Fibroblast of lung (primary cell): Measurements from ENCODE around the gene OSBP2. TPM values are rescaled to one million over a fixed set of nuclear protein-coding genes. Genes with fewer than 3 reads are reported as not detected.

Experiments
- DNase-seq, 2 donors: peaks; one replicate each; pipeline versions ENCODE4 v3.0.0 to v3.0.0-alpha.2; 2010; ENCODE audit warnings: low read depth in 2 of 2
- H2AFZ ChIP-seq: 2 replicates; pipeline ENCODE4 v1.5.1; 2012; ENCODE audit warnings: low read length, control low read depth, inconsistent platforms
- H3K27ac ChIP-seq: 2 replicates; pipeline ENCODE4 v1.5.1; 2011; ENCODE audit warnings: low read length, control low read depth; ENCODE audit not compliant: insufficient read depth
- H3K27me3 ChIP-seq: 2 replicates; pipeline ENCODE4 v1.5.1; 2011; ENCODE audit warnings: mild to moderate bottlenecking, low read length; ENCODE audit not compliant: control insufficient read depth, insufficient read depth
- H3K36me3 ChIP-seq: 2 replicates; pipeline ENCODE4 v1.5.1; 2011; ENCODE audit warnings: low read length; ENCODE audit not compliant: control insufficient read depth, insufficient read depth
- H3K4me1 ChIP-seq: 2 replicates; pipeline ENCODE4 v1.5.1; 2011; ENCODE audit warnings: low read length; ENCODE audit not compliant: control insufficient read depth, insufficient read depth; ENCODE audit errors: extremely low read depth
- H3K4me2 ChIP-seq: 2 replicates; pipeline ENCODE4 v1.5.1; 2011; ENCODE audit warnings: low read length, control low read depth; ENCODE audit not compliant: insufficient read depth; ENCODE audit errors: extremely low read depth
- H3K4me3 ChIP-seq, 4 experiments: fragments of 200-600 bp in 1 of 4; sonication (generic) in 1 of 4; replicated peaks in 1 of 4; 2 replicates each; pipeline ENCODE4 v1.5.1; 2011 to 2016; ENCODE audit warnings: low read length in 4 of 4, low read depth in 3 of 4, mild to moderate bottlenecking in 3 of 4, control low read depth in 2 of 4, inconsistent platforms in 1 of 4, mixed read lengths in 1 of 4; ENCODE audit not compliant: insufficient read depth in 1 of 4; ENCODE audit errors: control extremely low read depth in 1 of 4
- H3K79me2 ChIP-seq: 2 replicates; pipeline ENCODE4 v1.5.1; 2012; ENCODE audit warnings: mild to moderate bottlenecking, low read length, inconsistent platforms; ENCODE audit not compliant: control insufficient read depth, insufficient read depth
- H3K9ac ChIP-seq: 2 replicates; pipeline ENCODE4 v1.5.1; 2011; ENCODE audit warnings: mild to moderate bottlenecking, low read length, control low read depth; ENCODE audit not compliant: insufficient read depth
- H3K9me3 ChIP-seq: 2 replicates; pipeline ENCODE4 v1.5.1; 2012; ENCODE audit warnings: low read depth, low read length; ENCODE audit not compliant: control insufficient read depth, insufficient read depth
- H4K20me1 ChIP-seq: 2 replicates; pipeline ENCODE4 v1.5.1; 2011; ENCODE audit warnings: low read length; ENCODE audit not compliant: control insufficient read depth, insufficient read depth; ENCODE audit errors: extremely low read depth
- CTCF ChIP-seq, 2 donors: IDR thresholded peaks in 1 of 2; conservative IDR thresholded peaks in 1 of 2; 1 replicate in 1 of 2; 2 replicates in 1 of 2; pipeline ENCODE4 v1.5.1; 2011 to 2012; ENCODE audit warnings: low read length in 2 of 2, control low read depth in 1 of 2, inconsistent platforms in 1 of 2, low read depth in 1 of 2, mild to moderate bottlenecking in 1 of 2
- EZH2 ChIP-seq: IDR thresholded peaks from 2 replicates; pipeline ENCODE4 v1.5.1; 2012; ENCODE audit warnings: low read length, control low read depth, mild to moderate bottlenecking; ENCODE audit errors: missing control alignments
- polyA plus RNA-seq, 2 donors: library from polyadenylated mRNA; depleted of rRNA in 1 of 2; stranded (reverse) in 1 of 2; unstranded in 1 of 2; fragments of >200 nt; gene quantifications; 2 replicates each; pipeline ENCODE4 v1.2.1, GENCODE V29; 2011 to 2012; ENCODE audit warnings: missing spikeins in 1 of 2
- total RNA-seq: library from RNA; depleted of rRNA; stranded (reverse); fragments of >200 nt; gene quantifications from 2 replicates; pipeline ENCODE4 v1.2.1, GENCODE V29; 2014

OSBP2 gene
- total and polyA plus RNA-seq, 2 donors (not counting 1 experiment from before 2014, with no cell fraction given): 0.40 to 3.8 TPM

DNA sequence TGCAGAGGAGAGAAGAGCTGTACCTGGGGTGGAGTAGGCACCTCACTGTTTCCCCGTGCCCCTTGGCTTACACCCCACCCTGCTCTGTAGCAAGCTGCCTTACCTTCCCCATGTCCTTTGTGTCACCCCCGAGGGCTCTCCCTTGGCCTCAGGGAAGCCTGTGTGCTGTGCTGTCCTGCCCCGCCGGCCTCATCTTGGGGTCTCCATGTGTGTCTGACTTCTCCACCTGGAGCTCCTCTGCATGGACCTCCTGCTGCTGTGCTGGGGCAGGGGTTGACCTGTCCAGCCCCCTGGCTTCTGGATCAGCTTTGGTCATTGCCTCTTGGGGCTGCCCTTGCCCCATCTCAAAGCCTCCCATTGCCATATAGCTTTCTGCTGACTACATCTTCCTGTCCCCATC lies 59.8 kb downstream of the OSBP2 start:
- H4K20me1 ChIP-seq: no peaks in the 10 kb centered on the region
- H3K79me2 ChIP-seq: no peaks in the 10 kb centered on the region

GRCh38 chr22:30754971-30755758 lies 60.5 kb downstream of the OSBP2 start:
- Histone ChIP-seq H3K9ac (no peak overlapping the region), H3K4me1 (no peaks in the 10 kb centered on the region), H2AFZ (peak overlapping the region; percentile 6), H3K9me3 (no peaks in the 10 kb centered on the region), H3K79me2 (no peaks in the 10 kb centered on the region), H3K4me2 (no peak overlapping the region), H3K4me3 (no peak overlapping the region), H3K27me3 (no peaks in the 10 kb centered on the region), H3K36me3 (no peaks in the 10 kb centered on the region), H4K20me1 (no peaks in the 10 kb centered on the region), H3K27ac (no peak overlapping the region)
- DNase-seq: peak; percentile 75 to 89
- TF ChIP-seq EZH2 (no peak), CTCF (conservative IDR thresholded peaks at IDR 0.05 in 1 of 2, IDR thresholded peaks at IDR 0.05 in 1 of 2; ENCODE audit: low read depth in 1 of 2, low read length in 2 of 2) (peak; percentile 85 to 90)

More for the DNA sequence above, 59.8 kb downstream of the OSBP2 start:
- no peaks in the 10 kb centered on the region for H3K27me3 ChIP-seq
- no peaks in the 10 kb centered on the region for H3K36me3 ChIP-seq
- no peak overlapping the region for H3K27ac ChIP-seq
- no peak overlapping the region for H3K4me2 ChIP-seq
- TF ChIP-seq EZH2: no peak
- TF ChIP-seq CTCF (conservative IDR thresholded peaks at IDR 0.05 in 1 of 2, IDR thresholded peaks at IDR 0.05 in 1 of 2; ENCODE audit: low read depth in 1 of 2, low read length in 2 of 2): no peak
- H3K4me3 ChIP-seq: no peak overlapping the region
- H3K9ac ChIP-seq: no peak overlapping the region
- no peaks in the 10 kb centered on the region for H3K9me3 ChIP-seq
- H3K4me1 ChIP-seq: no peaks in the 10 kb centered on the region
- DNase-seq: no peak
- no peak overlapping the region for H2AFZ ChIP-seq

GRCh38 chr22:30755759-30756124 lies 61.1 kb downstream of the OSBP2 start:
- Histone ChIP-seq H3K27me3 (no peaks in the 10 kb centered on the region), H4K20me1 (no peaks in the 10 kb centered on the region), H3K36me3 (no peaks in the 10 kb centered on the region), H3K4me1 (no peaks in the 10 kb centered on the region), H3K27ac (no peak overlapping the region), H3K4me2 (no peak overlapping the region), H3K9me3 (no peaks in the 10 kb centered on the region), H3K79me2 (no peaks in the 10 kb centered on the region), H3K4me3 (no peak overlapping the region), H3K9ac (no peak overlapping the region), H2AFZ (no peak overlapping the region)
- DNase-seq: no peak
- TF ChIP-seq EZH2 (no peak), CTCF (conservative IDR thresholded peaks at IDR 0.05 in 1 of 2, IDR thresholded peaks at IDR 0.05 in 1 of 2; ENCODE audit: low read depth in 1 of 2, low read length in 2 of 2) (no peak)
